ENCODE data around the gene DOCK8.

Gene DOCK8

GRCh38 chr9:505741-506059, 291.0 kb downstream of the DOCK8 start:
- Histone ChIP-seq H3K27ac (peak overlapping the region in 4 of 21 experiments; percentile 33 to 75 (median 48)), H3K4me3 (peak overlapping the region; percentile 49 to 84 (median 67))

GRCh38 chr9:506281-506680, 291.6 kb downstream of the DOCK8 start:
- H3K4me3 ChIP-seq: no peak overlapping the region

GRCh38 chr9:511861-512260, 297.2 kb downstream of the DOCK8 start:
- no peak overlapping the region for H3K27ac ChIP-seq
- H3K4me3 ChIP-seq: no peak overlapping the region

More at GRCh38 chr9:506281-506680, 291.6 kb downstream of the DOCK8 start:
- no peak overlapping the region for H3K27ac ChIP-seq

GRCh38 chr9:512555-513272, 298.0 kb downstream of the DOCK8 start:
- no peak overlapping the region for H3K27ac ChIP-seq
- H3K4me3 ChIP-seq: no peak overlapping the region
